HFF-Myc (cell line): Measurements from ENCODE around the gene AQR.
"Not testable (repeated sequence)": the region's sequence is repeated elsewhere in the genome, so short reads cannot be mapped to it uniquely, and the experiment has no call there.

Source experiments
- DNase-seq: peaks from one replicate; pipeline ENCODE4 v3.0.0-alpha.2; 2011; ENCODE audit warnings: low read depth; ENCODE audit errors: extremely low read depth
- H3K4me3 ChIP-seq: replicated peaks from 2 replicates; pipeline ENCODE4 v1.5.1; 2011; ENCODE audit warnings: low read depth, mild to moderate bottlenecking, control low read depth, low read length
- CTCF ChIP-seq: IDR thresholded peaks from 2 replicates; pipeline ENCODE4 v1.5.1; 2012; ENCODE audit warnings: mild to moderate bottlenecking, low read depth, low read length, control low read depth; ENCODE audit errors: missing control alignments

The AQR gene

GRCh38 chr15:34986771-34987480 is 17.4 kb upstream of the AQR start:
- no peak for TF ChIP-seq CTCF
- DNase-seq = no peak
- peak overlapping the region; percentile 75 for H3K4me3 ChIP-seq

GRCh38 chr15:34986326-34986725 is 16.8 kb upstream of the AQR start:
- TF ChIP-seq CTCF = no peak
- no peak for DNase-seq
- peak overlapping the region; percentile 75 for H3K4me3 ChIP-seq

GRCh38 chr15:34984889-34985630 is 15.5 kb upstream of the AQR start:
- TF ChIP-seq CTCF = no peak
- H3K4me3 ChIP-seq = peak overlapping the region; percentile 75

GRCh38 chr15:34976743-34977142 is 7.2 kb upstream of the AQR start:
- H3K4me3 ChIP-seq = no peak overlapping the region
- no peak for TF ChIP-seq CTCF
- no peak for DNase-seq

More at GRCh38 chr15:34984889-34985630, 15.5 kb upstream of the AQR start:
- DNase-seq = no peak

- no peak overlapping the region for H3K4me3 ChIP-seq
- no peak for DNase-seq
- TF ChIP-seq CTCF = no peak
Measured at GRCh38 chr15:34976073-34976472, 6.5 kb upstream of the AQR start.

- no peak overlapping the region for H3K4me3 ChIP-seq
- no peak for TF ChIP-seq CTCF
- DNase-seq = no peak
Measured at GRCh38 chr15:34973512-34973911, 4.0 kb upstream of the AQR start.

GRCh38 chr15:34970098-34970643 is 629 bp upstream of the AQR start:
- DNase-seq = not testable (repeated sequence)
- peak overlapping the region; percentile 98 for H3K4me3 ChIP-seq
